Measurements from ENCODE around the gene BRMS1L. TPM values are rescaled to one million over a fixed set of nuclear protein-coding genes. Genes with fewer than 3 reads are reported as not detected.

The BRMS1L gene
- total and polyA plus RNA-seq, 10 of the 15 experiments (the other 5 are each of a cell fraction or from before 2014, with no cell fraction given), result 5.3 to 26.7 (median 8.3) TPM

DNA sequence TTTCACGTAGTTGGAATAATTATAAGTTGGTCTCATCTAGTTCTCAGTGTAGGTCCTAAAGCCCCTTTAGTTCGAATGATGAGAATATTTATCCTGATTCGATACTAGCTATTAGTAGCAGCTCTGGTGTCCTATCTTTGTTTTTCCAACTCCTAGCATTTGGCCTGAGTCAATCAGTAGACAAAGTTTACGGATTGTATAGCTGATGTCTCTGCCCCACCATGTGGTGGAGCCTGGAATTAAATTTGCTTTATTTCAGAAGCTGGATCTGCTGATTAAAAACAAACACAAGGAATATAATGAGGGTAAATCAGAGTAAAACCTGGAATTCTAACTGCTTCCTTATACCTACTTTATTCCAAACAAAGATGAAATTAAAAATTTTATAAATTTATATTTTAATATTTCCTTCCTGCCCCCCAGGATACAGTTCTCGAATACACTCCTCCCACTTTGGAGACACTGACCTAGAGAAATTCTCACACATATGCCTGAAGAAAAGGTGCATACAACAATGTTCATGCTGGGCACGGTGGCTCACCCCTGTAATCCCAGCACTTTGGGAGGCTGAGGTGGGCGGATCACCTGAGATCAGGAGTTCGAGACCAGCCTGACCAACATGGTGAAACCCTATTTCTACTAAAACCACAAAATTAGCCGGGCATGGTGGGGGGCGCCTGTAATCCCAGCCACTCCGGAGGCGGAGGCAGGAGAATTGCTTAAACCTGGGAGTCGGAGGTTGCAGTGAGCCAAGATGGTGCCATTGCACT lies 7.6 kb upstream of the BRMS1L start:
- ChIA-PET RAD21 (ENCODE audit: unreplicated experiment) (interaction anchor here (0.6 to 2.9 kb wide), 8 partner anchors 7 to 678 kb away, joined by 3 to 11 read pairs (median 4); partner anchors contain the start of gene BRMS1L), CTCF (interaction anchor here (0.7 to 5.6 kb wide), 28 partner anchors 8 to 678 kb away, joined by 3 to 56 read pairs (median 4); partner anchors contain the start of gene BRMS1L), POLR2A (interaction anchor here (1.0 kb wide), 1 partner anchor 11 kb away, joined by 3 read pairs; no protein-coding TSS in a partner anchor), SMC1A (ENCODE audit: uncharacterized antibody, unreplicated experiment) (interaction anchor here (0.5 to 2.2 kb wide), 10 partner anchors 8 to 678 kb away, joined by 3 to 10 read pairs (median 3); partner anchors contain the start of gene BRMS1L)
- intact Hi-C loops (cut with micrococcal nuclease; ENCODE audit: unreplicated experiment) (no loop called here), in situ Hi-C loops (cut with MboI) (no loop called here)
- ATAC-seq, result peak; percentile 68
- no peaks in the 10 kb centered on the region for H3K4me1 ChIP-seq (ENCODE audit: control insufficient read depth, insufficient read depth, low read length)
- 47% methylated on average over 13 of the region's 13 CpGs for WGBS (ENCODE audit: insufficient coverage, insufficient replicate concordance, low lambda C conversion rate, missing lambda C conversion rate)
- H3K36me3 ChIP-seq (ENCODE audit: control insufficient read depth in 2 of 2, insufficient read depth in 2 of 2, low read length in 1 of 2), result no peaks in the 10 kb centered on the region
- no peak overlapping the region for H3K27ac ChIP-seq (ENCODE audit: control insufficient read depth, insufficient read depth)
- H3K4me3 ChIP-seq, result no peak overlapping the region
- H3K9me3 ChIP-seq (replicated peaks; ENCODE audit: control insufficient read depth, insufficient read depth, low read length), result no peaks in the 10 kb centered on the region
- H4K20me1 ChIP-seq (ENCODE audit: control insufficient read depth, insufficient read depth), result no peaks in the 10 kb centered on the region
- no peaks in the 10 kb centered on the region for H3K27me3 ChIP-seq (replicated peaks in 1 of 2; ENCODE audit: control insufficient read depth in 2 of 2, insufficient read depth in 2 of 2, low read length in 1 of 2)
- TF ChIP-seq SIN3A (IDR thresholded peaks at IDR 0.05; ENCODE audit: low read depth, low read length) (no peak), RAD21 (IDR thresholded peaks at IDR 0.05; ENCODE audit: insufficient read depth, low read depth, low read length) (peak; percentile 68), SMC3 (IDR thresholded peaks at IDR 0.05; ENCODE audit: borderline replicate concordance, low read length) (peak; percentile 30; the same call in 1 of the 2 replicates), RAD51 (IDR thresholded peaks at IDR 0.05) (no peak)
- TF ChIP-seq, protein P1, sequence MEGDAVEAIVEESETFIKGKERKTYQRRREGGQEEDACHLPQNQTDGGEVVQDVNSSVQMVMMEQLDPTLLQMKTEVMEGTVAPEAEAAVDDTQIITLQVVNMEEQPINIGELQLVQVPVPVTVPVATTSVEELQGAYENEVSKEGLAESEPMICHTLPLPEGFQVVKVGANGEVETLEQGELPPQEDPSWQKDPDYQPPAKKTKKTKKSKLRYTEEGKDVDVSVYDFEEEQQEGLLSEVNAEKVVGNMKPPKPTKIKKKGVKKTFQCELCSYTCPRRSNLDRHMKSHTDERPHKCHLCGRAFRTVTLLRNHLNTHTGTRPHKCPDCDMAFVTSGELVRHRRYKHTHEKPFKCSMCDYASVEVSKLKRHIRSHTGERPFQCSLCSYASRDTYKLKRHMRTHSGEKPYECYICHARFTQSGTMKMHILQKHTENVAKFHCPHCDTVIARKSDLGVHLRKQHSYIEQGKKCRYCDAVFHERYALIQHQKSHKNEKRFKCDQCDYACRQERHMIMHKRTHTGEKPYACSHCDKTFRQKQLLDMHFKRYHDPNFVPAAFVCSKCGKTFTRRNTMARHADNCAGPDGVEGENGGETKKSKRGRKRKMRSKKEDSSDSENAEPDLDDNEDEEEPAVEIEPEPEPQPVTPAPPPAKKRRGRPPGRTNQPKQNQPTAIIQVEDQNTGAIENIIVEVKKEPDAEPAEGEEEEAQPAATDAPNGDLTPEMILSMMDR (IDR thresholded peaks at IDR 0.05 in 2 of 3, conservative IDR thresholded peaks at IDR 0.05 in 1 of 3; ENCODE audit: control insufficient read depth in 2 of 3, extremely low read depth in 1 of 3, insufficient read depth in 1 of 3, low read depth in 3 of 3, low read length in 3 of 3), result peak; percentile 46 to 63 (median 51)
- H3K9ac ChIP-seq (ENCODE audit: control insufficient read depth, insufficient read depth, low read length), result no peak overlapping the region
- no peak for FAIRE-seq
- no peak overlapping the region for H2AFZ ChIP-seq (ENCODE audit: control insufficient read depth, low read depth, low read length)
- no peak for DNase-seq (ENCODE audit: low read depth, low spot score)
- H3K4me2 ChIP-seq (ENCODE audit: control insufficient read depth, insufficient read depth), result no peak overlapping the region
- no TSS peak for BruUV-seq (replicated peaks)
- no peaks in the 10 kb centered on the region for H3K79me2 ChIP-seq (ENCODE audit: control insufficient read depth, insufficient read depth, low read length)
